Breast epithelium (tissue), 3 donors: Measurements from ENCODE around the gene CDC45.

Experiments
- POLR2AphosphoS5 ChIP-seq, 3 donors: sonication (generic); formaldehyde crosslinking; IDR thresholded peaks; one replicate each; pipeline ENCODE4 v1.6.1; 2017; ENCODE audit warnings: antibody characterized with exemption in 3 of 3
- TF ChIP-seq, protein P1 (sequence below), 3 donors: fragments of 450-650 bp; IDR thresholded peaks; one replicate each; pipeline ENCODE4 v1.5.1; 2016 to 2017; ENCODE audit warnings: antibody characterized with exemption in 3 of 3, mild to moderate bottlenecking in 3 of 3, moderate library complexity in 3 of 3

DNA sequence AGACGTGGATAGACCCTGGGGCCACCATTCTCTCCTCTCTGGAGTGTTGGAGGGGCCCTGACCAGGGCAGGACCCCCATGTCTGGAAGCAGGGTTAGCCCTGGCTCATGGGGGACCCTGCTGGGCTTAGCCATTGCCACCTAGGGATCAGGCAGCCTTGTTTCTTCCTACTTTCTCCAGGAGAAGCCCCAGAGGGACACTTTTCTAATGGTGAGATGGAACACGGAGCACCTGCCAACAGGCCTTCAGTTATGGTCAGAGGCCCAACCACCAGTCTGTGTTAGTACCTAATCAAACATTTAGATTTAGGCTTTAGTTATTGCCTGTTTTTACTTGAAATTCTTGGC is 30.3 kb upstream of the CDC45 start:
- no peak for TF ChIP-seq POLR2AphosphoS5 (IDR thresholded peaks at IDR 0.05)
- TF ChIP-seq, protein P1, sequence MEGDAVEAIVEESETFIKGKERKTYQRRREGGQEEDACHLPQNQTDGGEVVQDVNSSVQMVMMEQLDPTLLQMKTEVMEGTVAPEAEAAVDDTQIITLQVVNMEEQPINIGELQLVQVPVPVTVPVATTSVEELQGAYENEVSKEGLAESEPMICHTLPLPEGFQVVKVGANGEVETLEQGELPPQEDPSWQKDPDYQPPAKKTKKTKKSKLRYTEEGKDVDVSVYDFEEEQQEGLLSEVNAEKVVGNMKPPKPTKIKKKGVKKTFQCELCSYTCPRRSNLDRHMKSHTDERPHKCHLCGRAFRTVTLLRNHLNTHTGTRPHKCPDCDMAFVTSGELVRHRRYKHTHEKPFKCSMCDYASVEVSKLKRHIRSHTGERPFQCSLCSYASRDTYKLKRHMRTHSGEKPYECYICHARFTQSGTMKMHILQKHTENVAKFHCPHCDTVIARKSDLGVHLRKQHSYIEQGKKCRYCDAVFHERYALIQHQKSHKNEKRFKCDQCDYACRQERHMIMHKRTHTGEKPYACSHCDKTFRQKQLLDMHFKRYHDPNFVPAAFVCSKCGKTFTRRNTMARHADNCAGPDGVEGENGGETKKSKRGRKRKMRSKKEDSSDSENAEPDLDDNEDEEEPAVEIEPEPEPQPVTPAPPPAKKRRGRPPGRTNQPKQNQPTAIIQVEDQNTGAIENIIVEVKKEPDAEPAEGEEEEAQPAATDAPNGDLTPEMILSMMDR (IDR thresholded peaks at IDR 0.05), result no peak
